Measurements from ENCODE around the gene TMEM209.
"Not testable (repeated sequence)": the region's sequence is repeated elsewhere in the genome, so short reads cannot be mapped to it uniquely, and the experiment has no call there.

Gene TMEM209

DNA sequence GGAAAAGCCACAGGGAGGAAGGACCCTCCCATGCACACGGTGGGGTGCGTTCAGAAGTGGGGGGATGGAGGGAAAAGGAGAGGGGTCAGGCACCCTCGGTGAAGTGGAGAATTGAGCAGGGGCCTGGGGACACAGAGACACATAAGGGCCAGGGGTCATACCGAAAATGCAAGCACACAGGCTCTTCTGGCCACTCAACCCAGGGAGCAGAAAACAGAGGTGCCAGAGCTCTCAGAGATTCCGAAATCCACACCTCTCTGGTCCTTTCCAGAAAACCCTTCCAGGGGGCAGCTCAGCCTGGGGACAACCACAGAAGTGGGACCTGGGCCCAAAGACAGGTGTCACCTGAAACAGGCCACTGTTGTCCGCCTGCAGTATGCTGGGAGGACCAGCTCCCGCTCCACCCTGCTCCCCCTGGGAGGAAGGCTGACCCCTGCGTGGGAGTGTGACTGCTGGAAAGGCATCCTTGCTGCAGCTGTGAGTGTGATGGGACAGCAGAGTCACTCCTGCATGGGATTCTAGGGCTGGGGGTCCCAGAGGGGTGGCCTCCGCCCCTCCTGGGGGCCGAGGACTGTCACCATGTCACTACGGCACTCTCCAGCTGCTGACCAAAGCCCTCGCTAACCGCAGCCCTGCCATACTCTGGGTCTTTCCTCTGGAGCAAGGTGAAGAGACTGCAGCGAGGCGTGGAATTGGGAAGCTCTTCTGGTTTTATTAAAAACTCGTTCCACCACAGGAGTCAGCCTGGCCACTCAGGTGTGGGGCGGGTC is 63.1 kb downstream of the TMEM209 start:
- DNase-seq: no peak

DNA sequence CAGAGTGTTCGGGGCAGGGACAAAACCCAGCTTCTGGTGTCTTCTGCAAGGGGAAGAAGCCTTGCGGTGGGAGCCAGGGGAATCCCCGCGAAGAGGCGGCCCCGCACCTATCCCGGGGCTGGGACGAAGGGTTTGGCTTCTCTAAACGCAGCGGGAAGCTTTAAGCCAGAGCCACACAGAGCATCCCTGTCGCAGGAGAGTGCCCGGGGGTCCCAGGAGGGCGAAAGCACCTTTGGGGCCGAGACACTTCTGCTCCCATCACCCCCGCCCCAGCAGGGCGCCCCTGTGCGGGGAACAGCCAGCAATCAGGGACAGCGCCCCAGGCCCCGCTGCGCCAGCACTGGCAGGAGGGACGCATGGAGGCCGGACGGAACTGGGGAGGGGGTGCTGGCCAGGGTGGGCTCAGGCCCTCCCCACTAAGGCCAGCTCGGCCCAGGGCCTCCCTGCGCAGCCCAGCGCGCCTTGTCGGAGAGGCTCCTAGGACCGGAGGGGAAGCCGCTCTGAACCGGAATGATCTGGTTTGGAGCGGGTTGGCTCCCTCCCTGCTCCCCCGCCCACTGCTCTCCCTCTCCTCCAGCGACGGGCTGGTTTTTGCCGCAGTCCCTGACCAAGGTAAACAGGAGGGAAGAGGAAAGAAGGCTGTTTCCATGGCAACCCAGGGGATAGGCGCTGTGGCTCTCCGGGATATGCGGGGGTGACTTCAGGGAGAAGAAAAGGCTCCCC is 63.9 kb downstream of the TMEM209 start:
- no peak for DNase-seq

DNA sequence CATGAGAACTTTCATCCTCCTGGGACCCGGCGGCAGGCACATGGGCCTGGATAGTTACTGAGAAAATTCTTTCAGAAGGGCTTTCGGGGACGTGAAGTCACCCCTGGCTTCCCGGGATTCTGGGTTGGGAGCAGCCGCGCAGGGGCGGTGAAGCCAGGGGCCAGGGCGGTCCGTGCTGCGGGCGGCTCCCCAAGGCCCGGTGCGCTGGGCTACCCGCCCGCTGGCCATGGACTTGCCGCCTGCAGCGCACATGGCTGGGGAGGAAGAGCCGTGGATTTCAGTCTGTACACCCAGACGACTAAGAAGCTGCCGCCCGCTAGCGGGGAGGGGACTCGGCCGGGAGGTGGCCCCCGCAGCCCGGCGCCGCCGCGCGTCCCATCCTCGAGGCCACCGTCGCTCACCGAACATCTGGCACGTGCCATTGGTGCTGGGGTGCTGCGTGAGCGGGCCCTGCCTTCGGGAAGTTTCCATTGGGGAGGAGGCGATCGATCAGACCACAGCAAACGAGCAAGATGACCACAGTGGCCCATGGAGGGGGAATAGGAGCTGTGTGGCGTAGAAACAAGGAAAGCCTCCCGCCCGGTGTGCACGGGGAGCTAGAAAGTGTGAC is 64.5 kb downstream of the TMEM209 start:
- DNase-seq: no peak

DNA sequence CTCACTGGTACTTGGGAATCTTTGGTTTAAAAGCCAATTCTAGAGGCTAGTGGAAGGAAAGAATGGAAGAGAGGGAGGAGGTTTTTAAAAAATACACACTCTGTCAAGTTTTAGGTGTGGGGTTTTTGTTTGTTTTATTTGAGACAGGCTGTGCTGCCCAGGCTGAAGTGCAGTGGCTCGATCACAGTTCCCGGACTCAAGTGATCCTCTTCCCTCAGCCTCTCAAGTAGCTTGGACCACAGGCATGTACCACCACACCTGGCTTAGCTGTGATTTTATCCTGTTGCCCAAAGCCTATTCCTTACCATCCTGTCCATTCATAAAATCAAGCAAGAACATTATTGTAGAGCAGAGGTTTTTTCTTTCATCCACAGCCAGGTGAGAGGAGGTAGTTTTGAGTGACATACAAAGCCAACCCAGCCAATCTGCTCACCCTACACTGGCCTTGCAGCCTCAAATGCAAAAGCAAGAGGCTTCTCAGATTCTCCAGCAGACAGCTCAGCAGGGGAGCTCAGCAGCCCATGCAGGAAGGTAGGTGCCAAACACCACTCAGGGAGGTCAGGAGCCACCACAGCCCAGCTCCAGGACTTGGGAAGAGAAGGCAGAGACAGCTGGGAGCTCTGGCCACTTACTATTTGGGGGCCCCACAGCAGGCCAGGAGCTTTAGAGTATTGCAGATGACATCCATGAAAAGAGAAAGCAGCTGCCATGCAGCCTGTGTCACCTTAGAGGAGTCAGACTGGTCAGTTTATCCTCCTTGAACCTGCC is 65.8 kb downstream of the TMEM209 start:
- DNase-seq: no peak

DNA sequence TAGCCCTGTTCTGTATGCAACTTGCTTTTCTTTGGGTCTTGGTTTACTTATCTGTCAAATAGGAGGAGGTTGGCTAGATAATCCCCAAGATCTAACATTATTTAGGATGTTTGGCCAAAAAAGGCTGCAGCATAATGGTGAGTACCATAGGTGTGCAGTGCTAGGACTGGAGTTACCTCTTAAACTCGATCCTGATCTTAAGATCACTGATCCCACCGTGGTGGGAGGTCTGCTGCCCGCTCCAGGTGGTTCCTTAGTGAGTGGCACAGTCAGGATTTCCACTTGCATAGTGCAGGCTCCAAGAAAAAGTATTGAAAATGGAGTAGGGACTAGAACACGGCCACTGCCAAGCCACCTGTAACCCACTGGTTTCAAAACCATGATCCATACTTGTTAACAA is 68.0 kb downstream of the TMEM209 start:
- no peak for DNase-seq

DNA sequence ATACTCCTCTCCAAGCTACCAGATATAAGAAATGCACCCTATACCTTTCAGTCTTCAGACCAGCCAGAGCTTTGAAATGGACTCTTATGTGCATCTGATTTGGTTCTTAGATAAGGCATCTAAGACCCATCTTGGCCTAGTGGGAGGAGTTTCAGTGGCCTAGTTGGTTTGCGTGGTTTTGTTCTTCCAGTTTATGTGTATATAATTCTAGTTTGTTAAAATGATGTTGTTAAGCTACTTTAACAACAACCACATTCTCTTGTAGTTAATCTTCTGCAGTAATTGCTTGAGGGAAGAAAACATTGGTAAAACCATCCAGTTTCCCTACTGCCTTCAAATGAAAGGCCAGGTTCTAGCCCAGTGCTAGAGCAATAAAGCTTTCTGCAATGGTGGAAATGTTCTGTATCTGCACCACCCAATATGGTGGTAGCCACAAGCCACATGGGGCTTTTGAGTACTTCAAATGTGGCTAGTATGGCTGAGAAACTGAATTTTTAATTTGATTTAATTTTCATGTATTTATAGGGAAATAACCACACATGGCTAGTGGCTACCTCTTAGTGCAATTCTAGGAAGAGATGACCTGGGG is 68.5 kb downstream of the TMEM209 start:
- DNase-seq: no peak

DNA sequence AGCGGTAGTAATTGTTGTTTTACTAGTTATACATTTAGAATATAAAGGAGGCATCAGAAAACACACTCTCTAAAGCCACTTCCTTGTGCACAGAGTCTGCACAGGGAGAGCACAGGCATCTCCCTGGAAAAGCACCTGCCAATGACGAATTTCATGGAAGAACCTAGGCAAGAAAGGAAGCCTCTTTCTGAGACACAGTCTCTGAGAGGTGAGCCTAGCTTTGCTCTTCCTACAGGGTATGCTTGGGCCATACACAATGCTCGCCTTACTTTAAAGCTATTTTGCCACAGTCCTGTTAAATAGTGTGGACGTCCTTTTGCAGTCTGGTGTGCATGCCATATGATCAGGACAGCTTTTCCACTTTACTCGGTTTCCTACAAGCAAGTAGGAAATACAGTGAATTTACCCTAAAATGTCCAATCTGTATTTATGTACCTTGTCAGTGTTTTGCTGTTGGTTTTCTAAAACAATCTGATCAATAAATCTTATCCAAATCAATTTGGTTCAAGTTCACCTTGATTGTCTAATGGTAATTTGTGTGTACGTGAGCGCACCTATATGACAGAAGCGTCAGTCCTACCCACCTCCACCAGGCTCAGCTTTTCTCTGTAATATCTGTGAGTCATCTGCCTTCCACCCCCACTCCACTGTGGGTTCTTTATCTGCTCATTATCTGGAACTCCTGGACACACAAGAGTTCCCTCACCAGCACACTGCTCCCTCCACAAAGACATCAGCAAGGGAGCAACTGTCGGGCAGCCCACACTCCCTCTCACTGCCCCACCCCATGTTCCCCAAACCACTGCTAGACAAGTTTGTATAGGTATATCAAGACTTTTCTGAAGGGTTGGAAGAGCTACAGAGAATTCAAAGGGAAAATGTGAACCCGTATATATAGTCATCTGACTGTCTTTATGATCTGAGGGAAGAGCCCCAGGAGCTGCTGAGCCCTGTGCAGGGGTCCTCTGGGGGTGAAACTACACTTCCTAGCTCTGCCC is 69.7 kb downstream of the TMEM209 start:
- DNase-seq: no peak

DNA sequence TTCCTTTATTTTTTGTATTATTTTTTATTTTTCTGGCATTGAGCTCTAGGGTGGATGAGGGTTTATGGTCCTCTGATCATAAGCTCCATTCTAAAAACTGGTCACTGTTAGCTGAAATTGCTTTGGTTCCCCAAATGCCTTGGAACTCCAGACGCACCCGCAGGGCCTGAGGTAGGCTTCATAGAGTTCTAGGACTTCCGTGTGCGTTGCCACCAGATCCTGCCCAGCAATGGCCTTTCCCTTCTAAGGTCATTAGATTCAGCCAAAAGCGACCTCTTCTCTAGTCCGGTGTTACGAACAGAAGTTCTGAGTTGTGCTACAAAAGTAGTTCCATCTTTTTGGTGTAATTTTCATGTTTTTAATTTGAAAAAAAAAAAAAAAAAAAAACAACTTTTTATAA is 70.5 kb downstream of the TMEM209 start:
- DNase-seq: no peak

DNA sequence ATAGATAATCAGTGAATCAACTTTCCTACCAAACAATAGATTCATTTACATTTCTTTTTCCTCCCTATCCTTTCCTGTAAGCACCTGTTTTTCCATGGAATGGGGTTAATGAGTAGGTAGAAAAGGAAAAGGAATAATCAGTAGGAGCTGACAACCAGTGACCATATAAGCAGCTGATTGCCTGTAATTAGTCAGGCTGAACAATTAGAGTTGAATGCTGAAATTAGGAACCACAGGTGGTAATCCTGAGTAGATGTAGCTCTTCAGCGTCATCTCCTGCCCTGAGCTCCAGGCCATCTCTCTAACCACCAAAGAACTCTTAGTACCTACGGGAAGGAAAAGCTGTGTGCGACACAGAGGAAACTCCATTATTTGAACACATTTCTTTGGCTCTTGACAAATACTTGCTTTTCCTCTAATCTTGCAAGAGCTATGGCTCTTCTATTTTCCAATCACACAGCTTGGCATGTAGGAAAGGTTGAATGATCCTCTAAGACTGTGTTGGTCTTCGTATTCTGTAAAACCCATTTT is 71.0 kb downstream of the TMEM209 start:
- DNase-seq: peak; percentile 52

DNA sequence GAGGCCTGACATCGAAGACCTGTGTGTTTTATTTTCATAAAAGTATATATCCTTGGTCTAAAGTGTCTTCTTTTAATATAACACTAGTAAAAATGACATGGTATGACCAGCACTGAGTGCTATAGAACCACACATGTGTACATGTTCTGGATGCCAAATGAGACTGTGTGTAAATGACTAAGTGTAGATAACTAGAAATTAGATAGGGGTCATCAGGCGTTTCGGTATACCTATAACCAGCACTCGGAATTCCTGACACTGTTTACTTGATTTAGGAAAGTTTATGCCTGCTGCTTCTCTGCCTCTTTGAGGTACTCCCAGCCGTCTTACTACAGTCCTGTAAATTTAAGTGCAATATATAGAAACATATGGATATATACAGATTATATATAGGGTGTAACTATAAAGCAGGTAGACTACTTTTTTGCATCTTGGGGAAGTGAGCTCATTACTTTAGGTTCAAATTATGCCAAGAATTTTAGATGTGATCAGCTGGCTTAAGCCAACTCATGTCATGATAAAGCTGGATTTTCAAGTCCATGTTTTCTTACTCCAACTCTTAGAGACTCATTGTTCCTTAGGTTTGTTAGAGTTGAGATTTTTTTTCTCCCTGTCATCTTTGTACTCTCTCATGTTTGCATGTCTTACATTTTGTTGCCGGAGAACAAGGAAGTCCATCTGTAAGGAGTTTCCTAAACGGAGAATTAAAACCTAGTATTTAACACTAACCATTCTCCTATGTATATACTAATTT is 72.0 kb downstream of the TMEM209 start:
- DNase-seq: no peak

DNA sequence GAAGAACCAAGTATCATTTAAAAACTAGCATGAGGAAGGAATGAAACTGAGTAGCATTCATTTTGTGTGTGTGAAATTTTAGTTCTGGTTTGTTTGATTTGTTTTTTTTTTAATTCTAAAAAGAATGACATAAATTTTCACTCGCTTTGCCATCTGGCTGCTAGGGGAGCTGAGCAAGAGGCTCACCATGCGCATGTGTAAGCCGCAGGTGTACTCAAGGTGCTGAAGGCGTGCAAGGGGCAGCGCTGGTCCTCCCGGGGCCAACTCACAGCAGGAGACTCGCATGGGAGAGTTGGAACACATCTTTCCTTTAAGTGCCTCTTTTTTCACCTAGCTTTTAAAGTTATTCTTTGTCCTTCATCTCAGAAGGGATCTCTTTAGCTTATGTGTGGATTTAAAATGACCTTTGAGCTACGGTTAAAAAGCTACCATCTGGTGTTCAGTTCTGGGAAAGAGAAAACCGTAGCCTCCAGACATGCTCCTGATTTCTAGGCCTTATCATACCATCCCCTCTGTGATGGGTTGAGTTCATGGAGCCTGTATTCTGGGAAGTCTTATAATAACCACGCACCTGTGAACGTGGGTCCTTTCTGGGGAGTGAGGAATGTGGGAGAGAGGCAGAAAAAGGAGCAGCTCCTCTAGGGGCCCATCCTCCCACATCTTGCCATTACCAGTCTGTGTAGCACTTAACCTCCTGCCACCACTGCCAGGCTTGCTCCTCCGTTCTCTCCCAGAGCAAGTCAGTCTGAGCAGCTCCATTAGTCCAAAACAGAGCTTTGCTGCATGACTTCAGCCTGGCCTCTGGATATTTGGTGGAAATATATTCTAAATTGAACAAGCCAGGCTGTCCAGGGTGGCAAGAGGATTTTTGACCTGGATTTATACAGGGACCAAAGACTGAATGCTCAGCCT is 73.0 kb downstream of the TMEM209 start:
- DNase-seq: no peak

DNA sequence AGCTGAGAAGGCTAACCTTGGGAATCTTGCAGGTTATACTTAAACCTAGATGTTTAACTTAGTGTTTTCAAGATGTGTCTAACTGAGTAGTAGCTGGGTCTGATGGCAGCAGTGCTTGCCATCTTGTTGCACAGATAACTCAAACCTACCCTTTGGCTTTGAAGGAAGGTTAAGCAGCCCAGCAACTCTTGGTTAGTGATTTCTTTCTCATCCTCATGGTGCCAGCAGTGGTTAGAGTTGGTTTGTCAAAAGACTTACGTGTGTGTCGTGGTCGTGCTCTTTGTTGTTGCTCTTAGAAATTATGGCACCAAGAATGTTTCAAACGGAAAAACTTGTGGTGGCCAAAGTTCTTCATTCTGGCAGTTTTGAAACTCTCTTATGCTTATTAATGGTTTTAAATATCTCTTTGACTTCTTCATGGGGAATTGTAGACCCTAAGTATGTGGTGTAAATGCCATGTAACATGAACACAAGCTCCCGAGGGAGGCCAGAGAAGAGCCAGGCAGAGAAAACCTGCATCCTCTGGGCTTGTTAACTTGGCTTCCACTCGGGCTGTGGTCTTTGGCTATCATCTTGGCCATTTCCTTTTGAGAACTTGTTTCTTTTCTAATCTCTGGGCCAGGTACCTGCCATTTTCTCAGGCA is 73.9 kb downstream of the TMEM209 start:
- no peak for DNase-seq

DNA sequence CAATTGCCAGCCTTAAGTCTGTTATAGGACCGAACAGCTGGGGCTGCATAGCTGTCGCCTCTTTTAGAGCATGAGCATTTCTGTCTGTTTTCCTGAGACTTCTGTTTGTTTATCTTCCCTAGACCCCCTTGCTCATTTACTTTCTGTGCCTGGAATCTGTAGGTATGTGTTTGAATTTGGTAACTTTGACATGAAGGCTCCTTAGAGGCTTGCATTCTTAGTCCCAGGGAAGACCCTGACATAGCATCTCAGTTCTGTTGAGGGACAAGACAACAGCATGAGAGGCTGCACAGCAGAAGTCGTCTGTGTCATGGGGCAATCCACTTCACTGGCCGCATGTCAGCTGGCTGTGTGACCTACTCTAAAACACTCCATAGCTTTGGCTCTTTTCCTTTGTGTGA is 76.2 kb downstream of the TMEM209 start:
- no peak for DNase-seq

DNA sequence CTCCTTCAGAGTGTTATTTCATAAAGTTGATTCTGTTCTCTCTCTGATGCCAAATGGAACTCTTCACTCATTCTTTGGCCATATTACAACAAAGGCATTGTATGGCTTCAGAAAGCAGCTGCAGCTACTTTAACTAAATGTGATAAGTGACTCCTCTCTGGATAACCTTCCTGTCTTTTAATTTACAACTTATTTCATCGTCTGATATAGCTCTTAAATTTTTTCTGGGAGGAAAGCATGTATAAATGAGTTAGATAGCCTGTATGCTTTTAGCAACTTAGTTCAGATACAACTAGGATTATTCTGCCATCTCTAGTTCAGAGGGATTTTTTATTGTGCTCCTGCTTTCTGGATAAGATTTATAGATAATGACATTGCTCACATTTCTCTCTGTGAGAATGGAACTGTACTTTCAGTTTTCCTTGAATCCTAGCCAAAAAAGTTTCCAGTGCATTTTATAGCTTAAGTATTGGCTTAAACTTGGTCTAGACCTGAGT is 77.3 kb downstream of the TMEM209 start:
- DNase-seq: no peak

DNA sequence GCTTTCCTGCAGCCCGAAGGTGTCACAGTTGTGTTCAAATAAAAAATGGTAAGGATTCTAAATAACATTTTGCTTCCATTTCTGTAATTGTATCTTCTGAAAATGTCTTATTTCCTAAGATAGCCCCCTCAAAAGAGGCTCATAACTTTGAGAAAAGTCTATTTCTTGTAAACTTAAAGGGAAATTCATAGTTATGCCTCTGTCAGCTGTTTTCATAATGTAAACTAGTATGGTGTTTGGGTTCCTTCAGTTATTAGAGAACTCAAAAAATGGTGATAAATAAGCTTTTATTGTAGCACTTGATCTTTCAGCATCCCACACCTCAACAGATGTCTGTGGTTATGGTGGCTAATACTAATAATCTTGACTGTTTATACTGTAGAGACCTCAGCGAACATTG is 77.8 kb downstream of the TMEM209 start:
- DNase-seq: no peak

DNA sequence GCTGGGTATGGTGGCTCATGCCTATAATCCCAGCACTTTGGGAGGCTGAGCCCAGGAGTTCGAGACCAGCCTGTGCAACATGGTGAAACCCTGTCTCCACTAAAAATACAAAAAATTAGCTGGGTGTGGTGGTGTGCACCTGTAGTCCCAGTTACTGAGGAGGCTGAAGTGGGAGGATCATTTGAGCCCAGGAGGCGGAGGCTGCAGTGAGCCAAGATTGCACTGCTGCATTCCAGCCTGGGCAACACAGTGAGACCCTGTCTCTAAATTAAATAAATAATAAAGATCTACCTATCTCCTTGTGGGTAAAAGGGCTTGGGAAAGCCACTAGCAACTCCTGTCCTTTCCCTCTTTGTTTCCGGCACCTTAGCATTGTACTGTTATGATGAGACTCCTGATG is 78.4 kb downstream of the TMEM209 start:
- DNase-seq: not testable (repeated sequence)

DNA sequence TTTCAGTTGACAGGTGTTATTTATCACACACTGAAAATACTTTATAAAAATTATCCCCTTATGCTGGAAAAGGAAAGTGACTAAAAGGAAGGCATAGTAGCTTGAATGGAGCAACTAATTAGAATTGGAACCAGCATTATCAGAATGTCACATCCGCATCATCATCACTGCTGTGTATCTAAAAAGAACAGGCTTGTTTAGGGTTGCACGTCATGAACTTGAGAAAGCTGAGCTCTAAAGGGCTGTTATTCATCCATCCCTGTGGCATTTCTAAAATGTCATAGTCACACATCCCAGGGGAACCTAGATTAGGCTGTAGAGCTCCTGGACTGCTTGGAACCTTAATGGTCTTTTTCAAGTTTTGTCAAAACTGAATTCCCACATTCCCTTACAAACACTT is 80.5 kb downstream of the TMEM209 start:
- no peak for DNase-seq

DNA sequence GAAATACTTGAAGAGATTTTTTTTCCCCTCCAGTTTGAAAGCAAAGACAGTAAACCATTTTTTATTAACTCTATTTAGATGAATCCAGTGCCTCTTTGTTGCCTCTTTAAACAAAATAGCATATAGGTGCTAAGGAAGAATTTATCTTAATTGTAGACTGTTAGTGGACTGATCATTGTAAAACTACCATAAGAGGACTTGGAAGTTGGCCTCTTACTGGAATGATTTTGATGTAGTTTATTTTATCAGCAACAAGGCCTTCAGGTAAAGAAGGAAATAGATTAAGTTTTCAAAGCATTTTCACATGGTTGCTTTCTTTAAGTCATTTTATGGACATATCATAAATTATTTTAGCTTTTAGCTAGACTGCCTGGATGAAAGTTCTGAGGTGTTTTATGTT is 81.7 kb downstream of the TMEM209 start:
- DNase-seq: no peak

DNA sequence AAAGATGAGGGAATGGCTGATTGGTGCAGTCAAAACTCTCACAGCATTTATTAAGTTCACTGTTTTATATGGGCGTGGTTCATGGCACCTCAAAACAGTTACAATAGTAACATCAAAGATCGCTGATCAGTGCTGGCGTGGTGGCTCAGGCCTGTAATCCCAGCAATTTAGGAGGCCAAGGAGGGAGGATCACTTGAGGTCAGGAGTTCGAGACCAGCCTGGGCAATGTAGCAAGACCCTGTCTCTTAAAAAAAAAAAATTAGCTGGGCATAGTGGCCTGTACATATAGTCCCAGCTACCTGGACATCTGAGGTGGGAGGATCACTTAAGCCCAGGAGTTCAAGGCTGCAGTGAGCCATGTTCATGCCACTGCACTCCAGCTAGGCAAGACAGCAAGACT is 86.4 kb downstream of the TMEM209 start:
- no peak for DNase-seq
